ENCODE measurements around the gene ZNF280D.
"Not testable (repeated sequence)": the region's sequence is repeated elsewhere in the genome, so short reads cannot be mapped to it uniquely, and the experiment has no call there.

Gene ZNF280D, protein sequence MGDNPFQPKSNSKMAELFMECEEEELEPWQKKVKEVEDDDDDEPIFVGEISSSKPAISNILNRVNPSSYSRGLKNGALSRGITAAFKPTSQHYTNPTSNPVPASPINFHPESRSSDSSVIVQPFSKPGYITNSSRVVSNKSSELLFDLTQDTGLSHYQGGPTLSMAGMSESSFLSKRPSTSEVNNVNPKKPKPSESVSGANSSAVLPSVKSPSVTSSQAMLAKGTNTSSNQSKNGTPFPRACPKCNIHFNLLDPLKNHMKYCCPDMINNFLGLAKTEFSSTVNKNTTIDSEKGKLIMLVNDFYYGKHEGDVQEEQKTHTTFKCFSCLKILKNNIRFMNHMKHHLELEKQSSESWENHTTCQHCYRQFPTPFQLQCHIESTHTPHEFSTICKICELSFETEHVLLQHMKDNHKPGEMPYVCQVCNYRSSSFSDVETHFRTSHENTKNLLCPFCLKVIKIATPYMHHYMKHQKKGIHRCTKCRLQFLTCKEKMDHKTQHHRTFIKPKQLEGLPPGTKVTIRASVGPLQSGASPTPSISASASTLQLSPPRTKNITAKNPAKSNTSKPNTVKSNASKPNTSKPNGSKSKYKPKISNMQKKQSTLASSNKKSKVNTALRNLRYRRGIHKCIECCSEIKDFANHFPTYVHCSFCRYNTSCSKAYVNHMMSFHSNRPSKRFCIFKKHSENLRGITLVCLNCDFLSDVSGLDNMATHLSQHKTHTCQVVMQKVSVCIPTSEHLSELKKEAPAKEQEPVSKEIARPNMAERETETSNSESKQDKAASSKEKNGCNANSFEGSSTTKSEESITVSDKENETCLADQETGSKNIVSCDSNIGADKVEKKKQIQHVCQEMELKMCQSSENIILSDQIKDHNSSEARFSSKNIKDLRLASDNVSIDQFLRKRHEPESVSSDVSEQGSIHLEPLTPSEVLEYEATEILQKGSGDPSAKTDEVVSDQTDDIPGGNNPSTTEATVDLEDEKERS

GRCh38 chr15:56733136-56734012, at the start of gene ZNF280D:
Gene ZNF280D, minus strand, starts transcription at chr15:56733509. Its CDS starts 26,400 bp downstream, at chr15:56707109.
- DNase-seq = peak; percentile 84

DNA sequence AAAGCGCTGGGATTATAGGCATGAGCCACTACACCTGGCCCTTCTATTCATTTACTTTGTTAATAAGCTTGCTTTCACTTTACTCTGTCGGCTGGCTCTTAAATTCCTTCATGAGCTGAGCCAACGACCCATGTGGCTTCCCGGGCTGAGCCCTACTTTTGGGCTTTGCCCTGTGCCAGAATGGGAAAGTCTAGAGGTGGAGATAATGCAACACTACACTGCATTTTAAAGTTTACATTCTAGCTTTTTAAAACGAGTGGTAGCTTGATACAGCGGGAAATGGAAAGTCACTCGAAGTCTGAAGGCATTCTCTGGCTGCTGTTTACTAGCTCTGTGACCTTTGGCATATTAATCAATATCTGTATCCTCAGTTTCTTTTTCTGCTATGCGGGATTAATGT, 49.0 kb upstream of the ZNF280D start:
- DNase-seq = no peak

DNA sequence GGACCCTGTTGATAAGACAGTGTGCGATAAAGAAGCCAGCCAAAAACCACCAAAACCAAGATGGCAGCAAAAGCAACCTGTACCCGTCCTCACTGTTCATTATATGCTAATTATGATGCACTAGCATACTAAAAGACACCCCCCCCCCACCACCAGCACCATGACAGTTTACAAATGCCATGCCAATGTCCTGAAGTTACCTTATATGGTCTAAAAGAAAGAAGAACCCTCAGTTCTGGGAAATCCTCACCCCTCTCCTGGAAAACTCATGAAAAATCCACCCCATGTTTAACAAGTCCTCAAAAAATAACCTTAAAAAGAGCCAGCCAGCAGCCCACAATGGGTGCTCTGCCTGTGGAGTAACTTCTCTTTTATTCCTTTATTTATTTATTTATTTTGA, 48.4 kb upstream of the ZNF280D start:
- DNase-seq = no peak

DNA sequence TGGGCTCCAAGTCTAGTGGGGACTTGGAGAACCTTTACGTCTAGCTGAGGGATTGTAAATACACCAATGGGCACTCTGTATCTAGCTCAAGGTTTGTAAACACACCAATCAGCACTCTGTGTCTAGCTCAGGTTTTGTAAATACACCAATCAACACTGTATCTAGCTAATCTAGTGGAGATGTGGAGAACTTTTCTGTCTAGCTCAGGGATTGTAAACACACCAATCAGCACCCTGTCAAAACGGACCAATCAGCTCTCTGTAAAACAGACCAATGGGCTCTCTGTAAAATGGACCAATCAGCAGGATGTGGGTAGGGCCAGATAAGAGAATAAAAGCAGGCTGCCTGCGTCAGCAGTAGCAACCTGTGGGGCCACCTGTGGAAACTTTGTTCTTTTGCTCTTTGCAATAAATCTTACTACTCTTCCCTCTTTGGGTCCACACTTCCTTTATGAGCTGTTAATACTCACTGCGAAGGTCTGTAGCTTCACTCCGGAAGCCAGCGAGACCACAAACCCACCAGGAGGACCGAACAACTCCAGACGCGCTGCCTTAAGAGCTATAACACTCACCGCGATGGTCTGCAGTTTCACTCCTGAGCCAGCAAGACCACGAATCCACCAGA, 46.9 kb upstream of the ZNF280D start:
- DNase-seq = peak; percentile 57

GRCh38 chr15:56779449-56779848, 46.1 kb upstream of the ZNF280D start:
- DNase-seq = not testable (repeated sequence)

DNA sequence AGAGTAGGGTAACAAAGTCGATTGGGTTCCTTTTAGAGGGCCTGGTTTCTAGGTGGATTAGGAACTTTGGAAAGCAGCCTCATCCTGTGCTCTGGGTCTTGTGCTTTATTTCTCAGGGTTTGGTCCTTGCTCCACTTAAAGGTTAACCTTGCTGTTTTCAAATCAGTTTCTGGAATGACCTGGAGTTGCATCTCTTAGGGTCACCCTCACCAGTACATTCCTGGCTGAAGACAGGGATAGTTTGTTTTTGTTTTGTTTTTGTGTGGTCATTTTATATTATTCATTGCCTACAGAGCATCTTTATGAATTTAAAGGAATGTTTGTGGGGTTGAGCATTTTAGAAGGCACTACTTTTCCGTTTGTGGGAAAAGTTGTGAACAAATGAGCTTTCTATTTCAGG, 45.5 kb upstream of the ZNF280D start:
- no peak for DNase-seq

- DNase-seq = no peak
These were observed 43.5 kb upstream of the ZNF280D start for GRCh38 chr15:56776839-56777238.

DNA sequence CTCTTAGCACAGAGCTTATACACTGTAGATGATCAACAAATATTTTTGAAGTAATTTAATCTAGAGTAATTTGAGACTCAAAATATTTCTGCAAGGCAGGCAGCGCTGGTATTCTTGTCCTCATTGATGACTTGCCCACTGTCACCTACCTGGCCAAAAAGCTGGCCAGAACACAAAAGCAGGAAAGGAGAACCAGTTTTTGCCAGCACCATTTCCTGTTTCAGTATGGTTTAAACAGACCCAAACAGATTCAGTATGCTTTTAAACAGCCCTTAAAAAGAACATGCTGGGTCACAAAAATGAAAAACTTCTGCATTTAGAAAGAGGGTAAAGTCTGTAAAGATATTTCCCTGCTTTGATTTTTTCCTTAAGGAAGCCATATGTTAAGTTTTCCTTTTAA, 42.3 kb upstream of the ZNF280D start:
- DNase-seq = no peak

DNA sequence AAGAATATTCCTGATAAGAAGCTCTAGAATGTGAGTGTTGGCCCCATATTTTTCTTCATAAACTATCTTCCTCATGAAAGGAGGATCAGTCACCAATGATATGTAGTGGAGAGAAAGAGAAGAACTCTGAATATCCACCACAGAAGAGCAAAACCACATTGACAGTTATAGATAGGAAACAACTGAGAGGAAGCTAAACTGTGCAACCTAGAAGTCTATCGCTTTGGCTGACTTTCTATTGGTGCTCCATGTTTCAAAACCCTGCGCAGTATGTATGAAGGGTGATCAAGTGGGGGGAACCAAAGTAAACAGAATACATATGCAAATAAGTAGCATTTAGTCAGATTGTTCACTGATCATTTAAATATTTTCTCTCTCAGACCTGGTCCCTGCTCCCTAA, 41.0 kb upstream of the ZNF280D start:
- no peak for DNase-seq

- no peak for DNase-seq
These were observed 39.7 kb upstream of the ZNF280D start for GRCh38 chr15:56772868-56773639.

- no peak for DNase-seq
These were observed 36.9 kb upstream of the ZNF280D start for GRCh38 chr15:56770173-56770572.

- DNase-seq = peak; percentile 66
These were observed 34.0 kb upstream of the ZNF280D start for GRCh38 chr15:56767315-56767714.

DNA sequence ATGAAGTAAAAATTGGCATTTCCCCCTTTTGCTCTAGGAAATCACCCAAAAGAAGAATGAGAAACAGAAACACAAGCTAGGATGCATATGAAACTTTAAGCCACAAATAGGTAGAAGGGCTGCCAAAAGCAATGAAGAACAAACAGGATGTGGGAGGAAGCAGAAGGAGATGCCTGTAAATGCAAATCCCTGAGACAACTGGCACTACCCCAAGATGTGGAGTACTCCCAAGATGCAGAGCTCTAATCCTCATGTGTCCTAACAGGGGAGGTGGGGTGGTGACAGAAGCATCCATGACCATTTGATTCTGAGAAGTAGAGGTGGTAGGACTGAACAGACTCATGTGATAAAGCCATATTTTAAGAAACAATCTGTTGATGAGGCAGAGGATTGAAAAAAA, 31.9 kb upstream of the ZNF280D start:
- no peak for DNase-seq

GRCh38 chr15:56763141-56763895, 30.0 kb upstream of the ZNF280D start:
- DNase-seq = no peak

DNA sequence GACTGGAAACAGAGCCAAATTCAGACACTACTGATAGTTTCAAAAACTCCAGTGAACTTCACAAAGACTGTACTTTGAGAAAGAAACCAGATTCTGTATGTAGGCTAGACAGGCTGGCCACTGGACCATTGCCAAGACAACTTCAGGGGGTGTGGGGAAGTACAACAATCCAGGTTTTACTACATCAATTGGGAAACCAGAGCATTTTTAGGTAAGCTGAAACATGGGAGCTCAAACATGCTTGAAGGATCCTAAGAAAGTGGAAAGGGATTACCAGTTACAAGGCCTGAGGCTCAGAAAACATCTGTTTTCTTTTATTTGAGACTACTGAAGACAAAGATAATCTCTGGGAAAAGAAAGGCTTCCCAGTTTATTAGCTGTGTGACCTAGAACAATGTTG, 26.9 kb upstream of the ZNF280D start:
- DNase-seq = no peak

GRCh38 chr15:56759450-56759845, 26.1 kb upstream of the ZNF280D start:
- no peak for DNase-seq

DNA sequence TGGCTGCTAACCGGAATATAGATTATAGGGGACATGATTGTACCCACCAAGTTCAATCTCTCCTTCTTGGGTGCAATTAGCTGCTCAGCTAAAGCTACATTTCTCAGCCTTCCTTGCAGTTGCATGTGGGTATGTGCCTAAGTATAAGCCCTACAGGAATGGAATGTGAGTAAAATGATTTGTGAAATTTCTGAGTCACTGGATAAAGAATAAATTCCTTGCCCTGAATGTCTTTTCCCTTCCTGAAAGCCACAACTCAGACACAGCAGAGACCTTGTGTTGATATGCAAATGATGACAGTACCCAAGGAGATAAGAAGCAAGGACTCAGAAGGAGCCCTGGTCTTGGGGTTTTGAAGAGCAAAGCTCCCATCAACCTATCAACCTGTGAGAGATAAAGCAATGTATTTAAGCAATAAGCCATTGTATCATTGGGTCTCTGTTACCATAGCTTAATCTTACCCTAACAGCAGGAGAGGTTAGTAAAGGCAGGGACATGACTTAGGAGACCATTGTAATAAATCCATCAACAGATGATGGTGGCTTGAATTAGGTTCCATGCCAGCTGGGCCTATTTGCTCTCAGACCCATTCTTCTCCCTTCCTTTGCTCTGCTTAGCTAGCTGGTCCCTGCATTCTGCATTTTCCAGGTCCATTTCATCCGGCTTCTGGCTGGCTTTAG, 25.6 kb upstream of the ZNF280D start:
- no peak for DNase-seq

DNA sequence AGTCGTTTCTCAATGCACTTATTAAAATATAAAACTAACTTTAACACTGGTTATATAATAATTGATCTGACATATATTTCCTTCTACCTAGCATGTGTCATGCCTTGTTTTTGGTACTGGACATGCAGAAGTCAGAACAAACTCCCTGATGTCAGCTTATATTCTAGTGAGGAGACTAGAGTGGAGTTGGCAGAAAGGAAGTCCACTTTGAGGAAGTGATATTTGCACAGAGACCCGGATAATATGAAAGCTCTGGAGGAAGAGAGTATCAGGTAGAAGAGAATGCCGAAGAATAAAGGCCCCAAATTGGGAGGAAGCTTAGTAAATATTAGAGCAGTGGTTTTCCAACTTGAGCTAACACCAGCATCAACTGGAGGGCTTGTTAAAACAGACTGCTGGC, 24.6 kb upstream of the ZNF280D start:
- no peak for DNase-seq

DNA sequence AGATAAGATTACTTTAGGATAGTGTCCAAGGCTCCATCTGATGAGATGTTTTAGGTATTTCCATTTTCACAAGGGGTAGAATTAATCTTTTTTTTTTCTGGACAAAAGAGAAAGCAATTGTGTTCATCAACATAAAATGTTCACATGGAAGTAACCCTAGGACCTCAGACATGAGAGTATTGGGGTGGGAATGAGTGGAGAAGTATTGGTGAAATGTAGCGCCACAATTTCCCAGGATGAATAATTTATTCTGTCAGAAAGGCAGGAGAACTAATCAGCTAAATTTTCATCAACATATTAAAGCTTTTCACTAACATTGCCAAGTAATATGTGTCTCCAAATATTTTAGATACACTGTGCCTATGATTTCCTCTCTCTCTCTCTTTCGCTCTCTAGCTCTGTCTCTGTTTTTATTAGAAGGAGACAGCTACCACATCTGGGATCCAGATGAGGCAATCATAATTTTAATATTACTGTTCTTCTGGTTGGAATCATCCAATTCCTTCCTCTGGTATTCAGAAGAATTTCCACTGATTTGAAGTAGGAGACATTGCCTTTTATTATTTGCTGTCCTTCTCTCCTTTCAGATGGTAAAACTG, 21.6 kb upstream of the ZNF280D start:
- DNase-seq = no peak

GRCh38 chr15:56752986-56753385, 19.7 kb upstream of the ZNF280D start:
- DNase-seq = no peak

Measured in activated CD4-positive, alpha-beta T cell treated with anti-CD3 and anti-CD28 coated beads, Interleukin-2, amount 50 U/mL, for 16 hours (primary cell).